Thymus (tissue), 11 donors: Measurements from ENCODE around the gene ARHGAP6. TPM values are rescaled to one million over a fixed set of nuclear protein-coding genes. Genes with fewer than 3 reads are reported as not detected.
"Not testable (repeated sequence)": the region's sequence is repeated elsewhere in the genome, so short reads cannot be mapped to it uniquely, and the experiment has no call there.

Experiments
- DNase-seq, 9 donors: peaks; one replicate each; pipeline ENCODE4 v3.0.0-alpha.2; 2013; ENCODE audit warnings: low spot score in 9 of 9, low read depth in 6 of 9, missing footprints in 1 of 9
- H3K27ac ChIP-seq, 2 donors: one replicate each; pipeline ENCODE4 v1.5.1; 2013; ENCODE audit warnings: control low read depth in 1 of 2, low read depth in 1 of 2, low read length in 1 of 2, mild to moderate bottlenecking in 1 of 2, moderate library complexity in 1 of 2
- H3K27me3 ChIP-seq, 2 donors: one replicate each; pipeline ENCODE4 v1.5.1; 2013; ENCODE audit warnings: low read length in 1 of 2; ENCODE audit not compliant: control insufficient read depth in 2 of 2, insufficient read depth in 1 of 2
- H3K36me3 ChIP-seq, 2 donors: one replicate each; pipeline ENCODE4 v1.5.1; 2013; ENCODE audit warnings: low read length in 1 of 2, mild to moderate bottlenecking in 1 of 2, moderate library complexity in 1 of 2; ENCODE audit not compliant: control insufficient read depth in 2 of 2, insufficient read depth in 2 of 2
- H3K4me1 ChIP-seq, 2 donors: one replicate each; pipeline ENCODE4 v1.5.1; 2013; ENCODE audit warnings: low read length in 2 of 2; ENCODE audit not compliant: control insufficient read depth in 2 of 2, insufficient read depth in 2 of 2
- H3K4me3 ChIP-seq, 2 donors: one replicate each; pipeline ENCODE4 v1.5.1; 2013; ENCODE audit warnings: low read length in 2 of 2, control low read depth in 1 of 2, mild to moderate bottlenecking in 1 of 2
- H3K9me3 ChIP-seq, 2 donors: one replicate each; pipeline ENCODE4 v1.5.1; 2013; ENCODE audit warnings: low read length in 1 of 2, mild to moderate bottlenecking in 1 of 2; ENCODE audit not compliant: control insufficient read depth in 2 of 2, insufficient read depth in 1 of 2
- WGBS: extraction: QIAGEN DNeasy Blood & Tissue Kit; methylation state at CpG from one replicate; pipeline ENCODE4 v1.1.7; 2013; 5-methylcytosine and 5-hydroxymethylcytosine counted together
- polyA plus RNA-seq: library from polyadenylated mRNA; stranded (reverse); fragments of 200-250 nt; gene quantifications from one replicate; pipeline ENCODE4 v1.2.3, GENCODE V29; 2013
- total RNA-seq: library from RNA; stranded (reverse); fragments of 120-200 nt; gene quantifications from one replicate; pipeline ENCODE4 v1.2.4, GENCODE V29; 2013
- donor health status: healthy.

ARHGAP6 gene
- total and polyA plus RNA-seq, 2 donors = 0.71 to 2.3 TPM

DNA sequence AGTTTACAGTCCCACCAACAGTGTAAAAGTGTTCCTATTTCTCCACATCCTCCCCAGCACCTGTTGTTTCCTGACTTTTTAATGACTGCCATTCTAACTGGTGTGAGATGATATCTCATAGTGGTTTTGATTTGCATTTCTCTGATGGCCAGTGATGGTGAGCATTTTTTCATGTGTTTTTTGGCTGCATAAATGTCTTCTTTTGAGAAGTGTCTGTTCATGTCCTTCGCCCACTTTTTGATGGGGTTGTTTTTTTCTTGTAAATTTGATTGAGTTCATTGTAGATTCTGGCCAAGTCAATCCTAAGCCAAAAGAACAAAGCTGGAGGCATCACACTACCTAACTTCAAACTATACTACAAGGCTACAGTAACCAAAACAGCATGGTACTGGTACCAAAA is 146.5 kb downstream of the ARHGAP6 start:
- not testable (repeated sequence) for H3K36me3 ChIP-seq, H3K4me1 ChIP-seq, DNase-seq, H3K27ac ChIP-seq, H3K9me3 ChIP-seq, H3K4me3 ChIP-seq, H3K27me3 ChIP-seq
- WGBS = 100% methylated on average over 1 of the region's 1 CpG

DNA sequence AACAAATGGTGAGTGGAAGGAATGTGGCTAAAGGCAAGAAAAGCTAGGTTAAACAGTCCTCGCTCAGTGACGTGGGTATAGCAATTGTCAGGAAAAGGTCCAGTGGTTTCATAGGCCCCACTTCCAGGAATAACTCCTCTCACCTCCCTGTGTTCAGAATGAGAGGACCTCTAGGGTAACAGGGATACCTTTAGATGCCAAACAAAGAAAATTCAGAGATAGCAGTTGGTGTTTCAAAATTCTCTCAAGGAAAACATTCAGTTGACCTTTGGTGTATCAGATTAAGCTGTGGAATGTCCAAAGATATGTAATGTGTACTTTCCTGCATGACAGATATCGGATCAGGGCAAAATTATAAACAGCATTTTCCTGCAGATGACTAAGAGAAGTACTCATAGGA is 155.9 kb downstream of the ARHGAP6 start:
- H3K4me1 ChIP-seq = no peaks in the 10 kb centered on the region
- no peaks in the 10 kb centered on the region for H3K36me3 ChIP-seq
- no peaks in the 10 kb centered on the region for H3K27me3 ChIP-seq
- no peak for DNase-seq
- H3K9me3 ChIP-seq = no peaks in the 10 kb centered on the region
- WGBS = 93% methylated on average over 3 of the region's 3 CpGs
- H3K27ac ChIP-seq = no peak overlapping the region
- no peak overlapping the region for H3K4me3 ChIP-seq

DNA sequence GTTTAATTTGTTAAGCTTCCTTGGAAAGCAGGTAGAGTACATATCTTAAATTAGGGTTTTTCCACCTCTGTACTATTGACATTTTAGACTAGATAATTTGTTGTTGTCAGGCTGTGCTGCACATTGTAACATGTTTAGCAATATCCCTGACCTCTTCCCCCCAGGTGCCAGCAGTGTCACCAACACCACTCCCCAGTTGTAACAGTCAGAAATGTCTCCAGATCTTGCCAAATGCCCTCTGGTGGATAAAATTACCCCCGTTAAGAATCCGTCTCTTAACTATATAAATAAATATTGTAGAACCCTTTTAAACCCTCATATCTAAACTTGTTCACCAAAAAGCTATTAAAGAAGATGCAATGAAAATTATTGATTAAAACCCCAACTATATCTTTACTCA is 161.5 kb downstream of the ARHGAP6 start:
- no peaks in the 10 kb centered on the region for H3K27me3 ChIP-seq
- H3K36me3 ChIP-seq = no peaks in the 10 kb centered on the region
- no peaks in the 10 kb centered on the region for H3K9me3 ChIP-seq
- H3K4me1 ChIP-seq = no peaks in the 10 kb centered on the region
- no peak for DNase-seq
- H3K27ac ChIP-seq = no peak overlapping the region
- H3K4me3 ChIP-seq = no peak overlapping the region
- WGBS = 71% methylated on average over 2 of the region's 2 CpGs

DNA sequence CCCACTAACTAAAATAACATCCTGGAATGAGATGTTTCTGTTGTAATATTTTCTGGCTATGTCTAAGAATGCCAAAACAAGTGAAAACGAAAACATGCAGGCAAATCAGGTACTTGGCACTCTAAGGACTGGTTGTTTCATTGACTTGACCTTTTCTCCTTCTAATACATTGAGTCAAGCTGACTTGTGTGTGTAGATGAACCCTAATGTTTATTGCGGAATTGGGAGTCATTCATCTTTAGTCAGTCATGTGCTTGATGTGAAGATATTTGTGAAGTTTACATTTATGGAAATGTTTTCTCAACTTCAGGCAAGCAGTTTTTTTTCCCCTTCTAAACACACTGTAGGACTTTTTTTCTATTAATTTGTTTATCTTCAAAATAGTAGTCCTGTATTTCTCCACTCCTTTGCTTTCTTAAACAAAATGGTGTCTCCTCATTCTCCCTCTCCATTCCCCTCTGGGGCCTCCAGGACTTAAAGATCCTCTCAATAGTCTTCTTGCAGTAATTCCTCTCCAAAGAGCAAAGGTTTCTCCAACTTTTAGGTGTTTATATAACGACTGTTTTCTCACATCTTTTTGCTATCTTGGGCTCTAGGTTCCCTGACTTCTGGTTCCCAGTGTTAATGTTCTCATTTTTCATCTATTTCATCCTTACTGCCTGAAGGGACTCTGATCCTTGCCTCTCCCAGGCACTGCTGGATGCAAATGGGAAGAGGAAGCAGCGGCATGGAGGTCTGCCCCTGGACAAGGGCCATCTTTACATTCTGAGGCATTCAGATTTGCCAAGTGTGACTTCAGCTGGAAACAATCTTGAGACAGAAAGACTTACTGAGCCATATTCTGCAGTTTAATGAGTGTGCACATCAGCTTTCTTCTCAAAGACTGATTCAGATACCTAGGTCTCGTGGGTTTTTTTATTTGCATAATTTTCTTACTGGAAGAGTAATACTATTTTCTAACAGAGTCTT is 166.4 kb downstream of the ARHGAP6 start:
- WGBS = 81% methylated on average over 5 of the region's 5 CpGs
- no peaks in the 10 kb centered on the region for H3K36me3 ChIP-seq
- no peak overlapping the region for H3K4me3 ChIP-seq
- H3K27me3 ChIP-seq = no peaks in the 10 kb centered on the region
- H3K27ac ChIP-seq = no peak overlapping the region
- no peaks in the 10 kb centered on the region for H3K9me3 ChIP-seq
- H3K4me1 ChIP-seq = no peaks in the 10 kb centered on the region
- no peak for DNase-seq

DNA sequence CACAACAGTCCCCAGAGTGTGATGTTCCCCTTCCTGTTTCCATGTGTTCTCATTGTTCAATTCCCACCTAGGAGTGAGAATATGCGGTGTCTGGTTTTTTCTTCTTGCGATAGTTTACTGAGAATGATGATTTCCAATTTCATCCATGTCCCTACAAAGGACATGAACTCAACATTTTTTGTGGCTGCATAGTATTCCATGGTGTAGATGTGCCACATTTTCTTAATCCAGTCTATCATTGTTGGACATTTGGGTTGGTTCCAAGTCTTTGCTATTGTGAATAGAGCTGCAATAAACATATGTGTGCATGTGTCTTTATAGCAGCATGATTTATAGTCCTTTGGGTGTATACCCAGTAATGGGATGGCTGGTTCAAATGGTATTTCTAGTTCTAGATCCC is 174.3 kb downstream of the ARHGAP6 start:
- DNase-seq, H3K36me3 ChIP-seq, H3K27ac ChIP-seq, H3K4me3 ChIP-seq, H3K4me1 ChIP-seq, H3K27me3 ChIP-seq, H3K9me3 ChIP-seq: not testable (repeated sequence)
- WGBS = 98% methylated on average over 2 of the region's 2 CpGs

DNA sequence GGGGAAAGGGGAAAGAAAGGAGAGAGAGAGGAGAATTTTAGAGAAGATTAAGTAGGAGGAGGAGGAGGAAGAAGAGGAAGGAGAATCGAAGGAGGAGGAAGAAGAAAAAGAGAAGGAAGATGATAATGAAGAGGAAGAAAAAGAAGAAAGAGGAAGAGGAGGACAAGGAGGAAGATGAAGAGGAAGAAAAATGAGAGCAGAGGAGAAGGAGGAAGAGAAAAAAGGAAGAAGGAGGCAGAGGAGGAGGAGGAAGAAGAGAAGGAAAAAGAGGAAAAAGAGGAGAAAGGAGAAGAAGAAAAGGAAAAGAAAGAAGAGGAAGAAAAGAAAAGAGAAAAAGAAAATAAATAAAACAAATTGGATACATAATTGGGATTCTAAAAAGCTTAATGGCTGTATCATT is 181.4 kb downstream of the ARHGAP6 start:
- H3K36me3 ChIP-seq = no peaks in the 10 kb centered on the region
- no peak overlapping the region for H3K27ac ChIP-seq
- WGBS = 13% methylated on average over 1 of the region's 1 CpG
- H3K4me3 ChIP-seq = no peak overlapping the region
- no peaks in the 10 kb centered on the region for H3K4me1 ChIP-seq
- no peak for DNase-seq
- no peaks in the 10 kb centered on the region for H3K9me3 ChIP-seq
- no peaks in the 10 kb centered on the region for H3K27me3 ChIP-seq

DNA sequence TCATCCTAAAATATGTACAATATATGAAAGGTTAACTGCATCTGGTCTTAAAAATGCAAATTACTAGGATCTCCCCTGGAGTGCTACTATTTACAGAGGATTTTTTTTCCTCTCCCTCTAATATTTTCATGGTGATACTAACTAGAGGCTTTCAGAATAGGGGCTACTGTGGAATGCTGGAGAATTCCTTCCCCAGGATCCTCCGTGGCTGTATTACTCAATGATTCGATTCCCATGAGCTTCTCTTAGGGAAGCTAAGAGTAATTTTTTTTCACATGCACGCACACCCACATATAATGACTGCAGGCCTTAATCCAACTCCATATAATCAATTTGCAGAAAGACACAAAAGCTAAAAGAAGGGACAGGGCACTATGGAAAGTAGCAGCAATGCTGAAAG is 184.7 kb downstream of the ARHGAP6 start:
- H3K4me1 ChIP-seq = no peaks in the 10 kb centered on the region
- H3K27me3 ChIP-seq = no peaks in the 10 kb centered on the region
- no peaks in the 10 kb centered on the region for H3K36me3 ChIP-seq
- H3K27ac ChIP-seq = no peak overlapping the region
- no peaks in the 10 kb centered on the region for H3K9me3 ChIP-seq
- H3K4me3 ChIP-seq = no peak overlapping the region
- no peak for DNase-seq
- WGBS = 82% methylated on average over 3 of the region's 3 CpGs

DNA sequence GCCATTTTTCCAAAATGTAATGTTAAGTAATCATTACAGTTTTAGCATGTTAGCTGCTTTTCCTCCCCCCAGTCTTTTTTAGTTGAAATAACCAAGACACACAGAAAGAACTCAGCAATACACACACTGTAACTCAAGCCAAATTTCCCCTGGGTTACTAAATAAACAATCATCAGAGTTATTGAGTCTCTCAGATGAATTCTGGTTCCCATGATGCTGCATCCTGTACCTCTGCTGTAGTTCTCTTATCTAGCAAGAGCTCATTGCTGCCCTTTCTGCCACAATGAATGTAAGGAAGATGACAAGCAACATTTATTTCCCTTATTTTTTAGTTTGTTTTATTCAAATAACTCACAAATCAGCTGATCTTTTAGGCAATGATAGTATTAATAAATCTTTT is 185.1 kb downstream of the ARHGAP6 start:
- Histone ChIP-seq H3K36me3 (no peaks in the 10 kb centered on the region), H3K27ac (no peak overlapping the region), H3K9me3 (no peaks in the 10 kb centered on the region), H3K4me1 (no peaks in the 10 kb centered on the region), H3K27me3 (no peaks in the 10 kb centered on the region), H3K4me3 (no peak overlapping the region)
- no peak for DNase-seq

DNA sequence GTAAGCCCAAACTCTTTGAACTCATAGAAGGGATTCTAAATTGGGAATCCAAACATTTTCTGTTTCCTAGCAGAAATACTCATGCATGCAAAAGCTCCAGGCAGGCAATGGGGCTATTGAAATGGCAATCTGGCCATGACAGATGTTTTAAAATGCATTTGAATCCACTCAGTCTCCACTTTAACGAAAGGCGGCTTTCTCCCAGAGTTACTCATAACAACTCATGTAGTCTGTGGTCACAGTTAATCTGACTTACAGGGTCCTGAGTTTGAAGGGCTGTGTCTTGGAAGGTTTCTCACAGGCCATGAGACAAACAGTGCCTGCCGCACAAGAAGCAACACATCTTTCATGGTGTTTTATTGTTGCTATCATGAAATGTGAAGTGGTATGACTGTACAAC is 186.8 kb downstream of the ARHGAP6 start:
- no peaks in the 10 kb centered on the region for H3K36me3 ChIP-seq
- H3K4me3 ChIP-seq = no peak overlapping the region
- no peak for DNase-seq
- no peak overlapping the region for H3K27ac ChIP-seq
- H3K27me3 ChIP-seq = no peaks in the 10 kb centered on the region
- H3K9me3 ChIP-seq = no peaks in the 10 kb centered on the region
- 88% methylated on average over 3 of the region's 3 CpGs for WGBS
- no peaks in the 10 kb centered on the region for H3K4me1 ChIP-seq
